ENCODE measurements around the gene CT45A6. TPM values are rescaled to one million over a fixed set of nuclear protein-coding genes. Genes with fewer than 3 reads are reported as not detected.
"Not testable (repeated sequence)": the region's sequence is repeated elsewhere in the genome, so short reads cannot be mapped to it uniquely, and the experiment has no call there.

The CT45A6 gene, protein sequence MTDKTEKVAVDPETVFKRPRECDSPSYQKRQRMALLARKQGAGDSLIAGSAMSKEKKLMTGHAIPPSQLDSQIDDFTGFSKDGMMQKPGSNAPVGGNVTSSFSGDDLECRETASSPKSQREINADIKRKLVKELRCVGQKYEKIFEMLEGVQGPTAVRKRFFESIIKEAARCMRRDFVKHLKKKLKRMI
- total RNA-seq = not detected
- long read RNA-seq = 0 reads

DNA sequence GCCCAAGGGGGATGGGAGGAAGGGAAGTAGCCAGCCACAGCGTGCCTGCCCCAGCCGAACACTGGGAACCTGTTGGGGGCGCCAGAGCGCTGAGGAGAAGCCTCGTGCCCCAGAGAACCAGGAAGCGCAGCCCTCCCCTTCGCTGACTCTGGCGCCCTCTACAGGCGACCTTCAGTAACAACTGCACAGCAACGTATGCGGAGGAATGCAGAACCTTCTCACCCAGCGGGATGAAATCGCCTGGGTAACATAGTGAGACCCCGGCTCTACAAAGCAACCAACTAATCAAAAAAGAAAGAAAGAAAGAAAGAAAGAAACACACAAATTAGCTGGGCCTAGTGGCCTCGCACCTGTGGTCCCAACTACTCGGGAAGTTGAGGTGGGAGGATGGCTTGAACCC is at the start of gene CT45A6:
CT45A6 (minus strand) TSS at position 101 of the 400 bp plus-strand sequence. CDS start 3,794 bp downstream, outside the sequence.
- intact Hi-C loops (cut with DNase I); H3K9me3 ChIP-seq: not testable (repeated sequence)

DNA sequence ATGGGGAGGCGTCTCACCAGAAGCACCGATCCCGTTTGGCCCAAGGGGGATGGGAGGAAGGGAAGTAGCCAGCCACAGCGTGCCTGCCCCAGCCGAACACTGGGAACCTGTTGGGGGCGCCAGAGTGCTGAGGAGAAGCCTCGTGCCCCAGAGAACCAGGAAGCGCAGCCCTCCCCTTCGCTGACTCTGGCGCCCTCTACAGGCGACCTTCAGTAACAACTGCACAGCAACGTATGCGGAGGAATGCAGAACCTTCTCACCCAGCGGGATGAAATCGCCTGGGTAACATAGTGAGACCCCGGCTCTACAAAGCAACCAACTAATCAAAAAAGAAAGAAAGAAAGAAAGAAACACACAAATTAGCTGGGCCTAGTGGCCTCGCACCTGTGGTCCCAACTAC is 34.6 kb upstream of the CT45A6 start, which contains the start of gene CT45A7:
CT45A7 (minus strand) TSS at position 101 of the 400 bp plus-strand sequence. CDS start 3,747 bp downstream, outside the sequence.
- H3K27me3 ChIP-seq; H3K4me3 ChIP-seq; ATAC-seq; H3K9me3 ChIP-seq; intact Hi-C loops (cut with DNase I); H3K27ac ChIP-seq; H3K36me3 ChIP-seq; H3K4me1 ChIP-seq; DNase-seq: not testable (repeated sequence)
- no CpG with 5 or more reads among the region's 17 CpGs for WGBS (ENCODE audit: insufficient coverage, low coverage, low lambda C conversion rate, missing lambda C conversion rate)

More for the DNA sequence above, at the start of gene CT45A6:
- H3K36me3 ChIP-seq, H3K4me1 ChIP-seq, ATAC-seq, H3K27me3 ChIP-seq, H3K4me3 ChIP-seq, DNase-seq, H3K27ac ChIP-seq: not testable (repeated sequence)
- WGBS (ENCODE audit: insufficient coverage, low coverage, low lambda C conversion rate, missing lambda C conversion rate) = no CpG with 5 or more reads among the region's 16 CpGs

DNA sequence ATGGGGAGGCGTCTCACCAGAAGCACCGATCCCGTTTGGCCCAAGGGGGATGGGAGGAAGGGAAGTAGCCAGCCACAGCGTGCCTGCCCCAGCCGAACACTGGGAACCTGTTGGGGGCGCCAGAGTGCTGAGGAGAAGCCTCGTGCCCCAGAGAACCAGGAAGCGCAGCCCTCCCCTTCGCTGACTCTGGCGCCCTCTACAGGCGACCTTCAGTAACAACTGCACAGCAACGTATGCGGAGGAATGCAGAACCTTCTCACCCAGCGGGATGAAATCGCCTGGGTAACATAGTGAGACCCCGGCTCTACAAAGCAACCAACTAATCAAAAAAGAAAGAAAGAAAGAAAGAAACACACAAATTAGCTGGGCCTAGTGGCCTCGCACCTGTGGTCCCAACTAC is 17.3 kb upstream of the CT45A6 start, which contains the start of gene CT45A2:
CT45A2 (minus strand) TSS at position 101 of the 400 bp plus-strand sequence. CDS start 3,747 bp downstream, outside the sequence.
- DNase-seq; H3K9me3 ChIP-seq; ATAC-seq; H3K36me3 ChIP-seq; H3K4me1 ChIP-seq; H3K4me3 ChIP-seq; intact Hi-C loops (cut with DNase I); H3K27me3 ChIP-seq; H3K27ac ChIP-seq: not testable (repeated sequence)
- WGBS (ENCODE audit: insufficient coverage, low coverage, low lambda C conversion rate, missing lambda C conversion rate) = no CpG with 5 or more reads among the region's 17 CpGs

- no CpG with 5 or more reads among the region's 16 CpGs for WGBS (ENCODE audit: insufficient coverage, low coverage, low lambda C conversion rate, missing lambda C conversion rate)
- ATAC-seq; H3K36me3 ChIP-seq; H3K9me3 ChIP-seq; intact Hi-C loops (cut with DNase I); H3K4me3 ChIP-seq; H3K27ac ChIP-seq; H3K4me1 ChIP-seq; DNase-seq; H3K27me3 ChIP-seq: not testable (repeated sequence)
Measured at GRCh38 chrX:135785403-135785802, 17.2 kb downstream of the CT45A6 start, which contains the start of gene CT45A5. CT45A5 (minus strand) TSS chrX:135785503; CDS start chrX:135781729, 3,774 bp downstream.

- H3K27me3 ChIP-seq; DNase-seq; H3K27ac ChIP-seq; ATAC-seq; H3K4me3 ChIP-seq; intact Hi-C loops (cut with DNase I); H3K9me3 ChIP-seq; H3K36me3 ChIP-seq; H3K4me1 ChIP-seq: not testable (repeated sequence)
- no CpG with 5 or more reads among the region's 17 CpGs for WGBS (ENCODE audit: insufficient coverage, low coverage, low lambda C conversion rate, missing lambda C conversion rate)
Measured at GRCh38 chrX:135768091-135768490, 34.5 kb downstream of the CT45A6 start, which contains the start of gene CT45A3. CT45A3 (minus strand) TSS chrX:135768191; CDS start chrX:135764444, 3,747 bp downstream.

DNA sequence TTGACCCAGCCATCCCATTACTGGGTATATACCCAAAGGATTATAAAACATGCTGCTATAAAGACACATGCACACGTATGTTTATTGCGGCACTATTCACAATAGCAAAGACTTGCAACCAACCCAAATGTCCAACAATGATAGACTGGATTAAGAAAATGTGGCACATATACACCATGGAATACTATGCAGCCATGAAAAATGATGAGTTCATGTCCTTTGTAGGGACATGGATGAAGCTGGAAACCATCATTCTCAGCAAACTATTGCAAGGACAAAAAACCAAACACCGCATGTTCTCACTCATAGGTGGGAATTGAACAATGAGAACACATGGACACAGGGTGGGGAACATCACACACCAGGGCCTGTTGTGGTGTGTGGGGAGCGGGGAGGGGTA is 57.8 kb downstream of the CT45A6 start:
- H3K4me1 ChIP-seq; H3K36me3 ChIP-seq; intact Hi-C loops (cut with DNase I); DNase-seq; H3K27ac ChIP-seq; ATAC-seq; H3K9me3 ChIP-seq; H3K27me3 ChIP-seq; H3K4me3 ChIP-seq: not testable (repeated sequence)
- WGBS (ENCODE audit: insufficient coverage, low coverage, low lambda C conversion rate, missing lambda C conversion rate) = 86% methylated on average over 3 of the region's 4 CpGs

Other genes with a start within 250 kb of the CT45A6 start
- gene CT45A1, start 89.1 kb downstream of the CT45A6 start, total RNA-seq = not detected
- not detected for gene CT45A3, start 34.6 kb downstream of the CT45A6 start, total RNA-seq
- not detected for gene CT45A5, start 17.3 kb downstream of the CT45A6 start, total RNA-seq
- not detected for gene CT45A2, start 17.2 kb upstream of the CT45A6 start, total RNA-seq
- not detected for gene CT45A7, start 34.5 kb upstream of the CT45A6 start, total RNA-seq
- gene CT45A8, start 51.8 kb upstream of the CT45A6 start, total RNA-seq = not detected
- not detected for gene CT45A9, start 69.0 kb upstream of the CT45A6 start, total RNA-seq
- not detected for gene CT45A10, start 90.7 kb upstream of the CT45A6 start, total RNA-seq
- not detected for gene SAGE1, start 90.9 kb upstream of the CT45A6 start, total RNA-seq
- 1 to 10 TPM; 4.4 to 7.4 (median 6.4) TPM for gene MMGT1, start 171.2 kb upstream of the CT45A6 start, total RNA-seq
- gene SLC9A6, start 182.6 kb upstream of the CT45A6 start, total RNA-seq = 1 to 10 TPM; 3.6 to 7.6 (median 4.9) TPM